Measurements from ENCODE around the gene SLC39A11. TPM values are rescaled to one million over a fixed set of nuclear protein-coding genes. Genes with fewer than 3 reads are reported as not detected.

Gene SLC39A11
- total RNA-seq: 10 to 100 TPM; 36.6 to 75.0 (median 40.2) TPM

GRCh38 chr17:73092523-73093135 lies at the start of gene SLC39A11:
Gene SLC39A11, minus strand, starts transcription at chr17:73092688. Its CDS starts 3,924 bp downstream, at chr17:73088764.
- no peak for TF ChIP-seq CTCF (IDR thresholded peaks at IDR 0.05; ENCODE audit: low read depth)

DNA sequence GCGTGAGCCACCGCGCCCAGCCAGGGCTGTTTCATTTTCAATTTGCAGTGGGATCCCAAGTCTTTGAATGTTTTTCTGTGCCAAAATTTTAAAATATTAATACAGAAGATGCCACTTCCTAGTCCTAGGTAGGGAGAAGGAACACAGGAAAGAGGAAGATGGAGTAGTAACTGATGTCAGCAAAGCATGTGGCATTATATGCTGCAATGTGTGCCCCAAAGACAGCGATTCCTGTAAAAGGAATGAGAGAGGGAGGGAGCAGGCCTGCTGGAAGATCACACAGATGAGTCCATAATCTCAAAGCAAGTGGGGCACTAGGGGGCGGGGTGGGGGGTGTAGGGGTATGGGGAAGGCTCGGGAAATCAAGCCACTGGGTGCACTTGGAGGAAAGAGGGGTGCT lies 48.9 kb upstream of the SLC39A11 start:
- TF ChIP-seq CTCF (IDR thresholded peaks at IDR 0.05; ENCODE audit: low read depth): no peak

DNA sequence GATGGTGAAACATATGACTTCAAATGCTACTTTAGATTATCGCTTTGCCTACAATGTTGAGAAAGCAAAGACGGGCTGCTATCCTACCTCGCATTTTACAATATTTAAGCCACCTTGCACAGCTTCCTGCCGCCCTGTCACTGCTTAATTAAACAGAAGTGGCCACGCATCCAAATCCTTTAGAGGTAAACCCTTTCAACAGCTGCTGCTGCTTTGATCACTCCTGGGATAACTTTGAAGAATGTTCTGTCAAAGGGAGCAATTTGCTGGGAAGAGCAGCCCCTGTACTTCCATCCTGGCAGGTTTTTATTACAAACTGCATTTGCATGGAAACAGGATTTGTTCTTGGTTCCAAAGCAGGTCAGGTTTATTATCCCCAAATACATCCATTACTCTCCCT lies 48.1 kb upstream of the SLC39A11 start:
- TF ChIP-seq CTCF (IDR thresholded peaks at IDR 0.05; ENCODE audit: low read depth): no peak

DNA sequence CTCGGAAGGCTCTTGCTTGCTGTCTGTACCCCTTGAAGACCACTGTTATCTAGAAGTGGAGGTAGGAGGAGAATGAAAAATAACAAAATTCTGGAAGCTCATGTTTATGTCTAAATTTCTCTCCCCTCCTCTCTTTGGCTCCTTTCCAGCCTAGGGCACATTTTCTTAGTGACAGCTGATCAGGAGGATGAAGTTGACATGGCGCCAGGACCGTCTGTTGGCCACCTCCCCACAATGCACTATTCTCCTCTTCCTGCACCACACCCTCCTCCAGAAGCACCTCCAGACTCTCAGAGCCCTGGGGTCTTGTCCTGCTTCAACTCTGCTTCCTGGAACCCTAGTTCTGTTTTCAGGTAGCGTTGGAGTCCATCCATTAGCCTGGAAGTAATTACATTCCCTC lies 46.8 kb upstream of the SLC39A11 start:
- no peak for TF ChIP-seq CTCF (IDR thresholded peaks at IDR 0.05; ENCODE audit: low read depth)

GRCh38 chr17:73138541-73139138 lies 46.2 kb upstream of the SLC39A11 start:
- TF ChIP-seq CTCF (IDR thresholded peaks at IDR 0.05; ENCODE audit: low read depth): no peak

DNA sequence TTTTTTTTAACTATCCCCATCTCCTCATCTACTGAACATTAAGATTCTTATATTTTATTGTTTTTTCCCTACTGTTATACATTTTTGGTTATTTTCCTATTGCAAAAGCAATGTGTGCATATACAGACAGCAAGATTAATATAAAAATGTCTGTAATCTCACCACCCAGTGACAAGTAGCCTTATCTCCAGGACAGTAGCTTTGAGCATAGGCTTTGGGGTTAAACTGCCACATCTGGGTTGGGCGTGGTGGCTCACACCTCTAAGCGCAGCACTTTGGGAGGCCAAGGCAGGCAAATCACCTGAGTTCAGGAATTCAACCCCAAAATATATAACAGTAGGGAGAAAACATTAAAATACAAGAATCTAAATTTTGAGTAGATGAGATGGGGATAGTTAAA lies 44.9 kb upstream of the SLC39A11 start:
- TF ChIP-seq CTCF (IDR thresholded peaks at IDR 0.05; ENCODE audit: low read depth): no peak

DNA sequence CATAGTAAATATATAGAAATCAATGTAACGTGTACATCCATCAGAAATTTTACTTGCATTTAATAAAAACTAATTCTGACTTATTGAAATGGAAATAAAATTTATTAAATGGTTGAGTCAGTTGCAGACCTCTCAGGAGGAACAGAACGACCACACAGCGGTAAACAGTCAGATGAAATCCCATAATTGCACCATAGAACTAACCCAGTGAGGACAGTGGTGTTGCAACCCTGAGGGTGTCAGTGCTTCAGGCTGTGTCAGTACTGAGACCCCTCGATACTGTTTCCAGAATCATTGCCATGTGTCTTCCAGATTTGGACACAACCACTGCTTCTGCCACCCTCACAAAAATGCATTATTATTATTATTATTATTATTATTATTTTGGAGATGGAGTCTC lies 43.3 kb upstream of the SLC39A11 start:
- no peak for TF ChIP-seq CTCF (IDR thresholded peaks at IDR 0.05; ENCODE audit: low read depth)
